BE2C (cell line): ENCODE results near the gene ABHD15.

Experiments
- DNase-seq: peaks from one replicate; pipeline ENCODE4 v3.0.0-alpha.2; 2020
- H3K27me3 ChIP-seq: fragments of 250-450 bp; sonication (Bioruptor Pico); 2 replicates; pipeline ENCODE4 v1.5.1; 2020; ENCODE audit warnings: mild to moderate bottlenecking
- H3K36me3 ChIP-seq: fragments of 250-450 bp; sonication (Bioruptor Pico); 2 replicates; pipeline ENCODE4 v1.5.1; 2020; ENCODE audit warnings: mild to moderate bottlenecking
- H3K4me1 ChIP-seq: fragments of 250-450 bp; sonication (Bioruptor Pico); 2 replicates; pipeline ENCODE4 v1.5.1; 2020
- H3K4me3 ChIP-seq: 2 replicates; pipeline ENCODE4 v1.5.1; 2011; ENCODE audit warnings: low read depth, low read length
- H3K9me3 ChIP-seq: fragments of 250-450 bp; sonication (Bioruptor Pico); 2 replicates; pipeline ENCODE4 v1.5.1; 2020
- TF ChIP-seq, protein P1 (sequence below): IDR thresholded peaks from 2 replicates; pipeline ENCODE4 v1.5.1; 2012; ENCODE audit warnings: mild to moderate bottlenecking, low read depth, low read length

ABHD15 gene

DNA sequence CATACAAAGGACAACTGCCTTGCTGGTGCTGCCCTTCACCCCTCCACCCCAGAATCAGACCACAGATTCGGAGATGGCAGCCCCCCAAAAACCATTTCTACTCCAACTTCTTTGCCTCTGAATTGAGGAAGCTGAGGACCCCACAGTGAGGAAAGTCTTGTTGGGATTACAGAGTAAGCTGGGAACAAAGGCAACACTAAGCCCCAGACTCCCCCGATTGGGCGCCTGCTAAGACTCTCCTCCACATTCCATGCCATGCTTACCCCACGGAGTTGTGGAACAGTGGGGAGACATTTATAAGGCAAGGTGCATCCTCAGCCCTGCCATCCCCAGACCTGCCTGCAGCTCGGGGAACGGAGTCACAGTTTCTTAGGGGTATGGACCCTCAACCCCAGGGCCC lies 20.8 kb upstream of the ABHD15 start:
- DNase-seq = no peak
- Histone ChIP-seq H3K27me3 (no peaks in the 10 kb centered on the region), H3K4me3 (peak overlapping the region; percentile 66; the same call in 1 of the 2 replicates), H3K9me3 (no peaks in the 10 kb centered on the region), H3K36me3 (peaks cover 3% of the 10 kb centered on the region; the same call in 1 of the 2 replicates), H3K4me1 (peaks cover 12% of the 10 kb centered on the region)
- TF ChIP-seq, protein P1, sequence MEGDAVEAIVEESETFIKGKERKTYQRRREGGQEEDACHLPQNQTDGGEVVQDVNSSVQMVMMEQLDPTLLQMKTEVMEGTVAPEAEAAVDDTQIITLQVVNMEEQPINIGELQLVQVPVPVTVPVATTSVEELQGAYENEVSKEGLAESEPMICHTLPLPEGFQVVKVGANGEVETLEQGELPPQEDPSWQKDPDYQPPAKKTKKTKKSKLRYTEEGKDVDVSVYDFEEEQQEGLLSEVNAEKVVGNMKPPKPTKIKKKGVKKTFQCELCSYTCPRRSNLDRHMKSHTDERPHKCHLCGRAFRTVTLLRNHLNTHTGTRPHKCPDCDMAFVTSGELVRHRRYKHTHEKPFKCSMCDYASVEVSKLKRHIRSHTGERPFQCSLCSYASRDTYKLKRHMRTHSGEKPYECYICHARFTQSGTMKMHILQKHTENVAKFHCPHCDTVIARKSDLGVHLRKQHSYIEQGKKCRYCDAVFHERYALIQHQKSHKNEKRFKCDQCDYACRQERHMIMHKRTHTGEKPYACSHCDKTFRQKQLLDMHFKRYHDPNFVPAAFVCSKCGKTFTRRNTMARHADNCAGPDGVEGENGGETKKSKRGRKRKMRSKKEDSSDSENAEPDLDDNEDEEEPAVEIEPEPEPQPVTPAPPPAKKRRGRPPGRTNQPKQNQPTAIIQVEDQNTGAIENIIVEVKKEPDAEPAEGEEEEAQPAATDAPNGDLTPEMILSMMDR = no peak

DNA sequence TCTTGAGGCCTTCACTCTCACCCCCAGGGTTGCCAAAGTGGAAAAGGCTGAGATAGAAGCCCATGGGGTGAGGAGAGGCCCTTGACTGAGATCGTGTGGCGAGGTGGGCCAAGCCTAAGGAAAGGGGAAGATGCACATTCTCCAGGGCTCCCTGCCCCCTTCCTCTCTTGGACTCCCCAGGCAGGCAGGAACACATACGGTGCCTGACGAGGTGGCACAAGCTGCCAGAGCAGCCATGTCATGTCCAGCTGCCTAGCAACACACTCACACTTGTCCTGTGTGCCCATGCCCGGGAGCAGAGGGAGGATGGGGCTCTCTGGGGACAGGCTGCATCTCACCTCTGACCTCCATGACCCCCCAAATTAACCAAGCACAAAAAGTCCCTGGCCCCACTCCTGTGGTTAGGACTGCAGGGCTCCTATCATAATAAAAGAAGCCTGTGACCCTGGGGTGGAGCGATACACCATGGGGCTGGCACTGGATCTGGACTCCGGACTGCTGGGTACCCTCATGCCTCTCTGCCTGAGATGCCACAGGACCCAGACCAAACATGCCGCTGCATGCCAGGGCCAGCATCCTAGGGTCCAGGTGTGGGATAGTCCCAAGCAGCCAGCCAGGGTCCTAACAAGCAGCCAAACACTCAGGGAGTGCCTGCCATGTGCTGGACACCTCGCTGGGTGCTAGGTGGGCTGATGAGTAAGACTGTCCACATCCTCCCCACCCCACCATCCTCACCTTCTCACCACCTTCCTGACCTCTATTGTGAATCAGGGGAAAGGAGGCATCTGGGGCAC lies 20.0 kb upstream of the ABHD15 start:
- no peaks in the 10 kb centered on the region for H3K9me3 ChIP-seq
- H3K36me3 ChIP-seq = peaks cover 3% of the 10 kb centered on the region; the same call in 1 of the 2 replicates
- DNase-seq = no peak
- no peaks in the 10 kb centered on the region for H3K27me3 ChIP-seq
- peaks cover 5% of the 10 kb centered on the region for H3K4me1 ChIP-seq
- TF ChIP-seq, protein P1 = no peak
- H3K4me3 ChIP-seq = no peak overlapping the region

DNA sequence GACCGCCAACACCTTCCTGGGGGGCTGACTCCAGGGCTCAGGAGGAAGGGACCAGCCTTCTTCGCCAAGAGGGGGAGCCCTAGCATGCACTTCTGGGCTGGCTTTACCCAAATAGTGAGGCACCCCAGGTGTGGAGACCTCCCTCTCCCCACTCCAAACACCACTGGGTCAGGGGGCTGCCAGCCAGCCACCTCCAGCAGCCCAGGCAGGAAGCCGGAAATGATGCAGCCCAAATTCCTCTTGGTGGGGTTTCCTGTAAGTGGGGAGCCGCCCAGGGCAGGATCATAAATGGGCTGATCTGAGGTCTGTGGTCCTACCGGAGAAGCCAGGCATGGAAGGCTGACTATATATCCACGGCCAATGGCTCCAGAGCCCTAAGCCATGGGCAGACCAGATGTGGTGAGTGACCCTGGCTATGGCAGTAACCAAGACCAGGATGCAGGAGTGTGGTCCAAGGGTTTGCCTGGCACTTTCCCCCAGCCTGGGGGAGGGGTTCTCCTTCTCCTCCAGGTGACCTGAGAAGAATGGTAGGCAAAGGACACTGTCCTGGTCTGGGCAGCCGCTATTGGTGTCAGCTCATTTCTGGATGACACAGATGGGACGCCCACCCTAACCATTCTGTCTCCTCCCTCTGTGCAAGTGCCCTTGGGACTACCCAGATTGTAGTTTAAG lies 18.4 kb upstream of the ABHD15 start:
- no peaks in the 10 kb centered on the region for H3K27me3 ChIP-seq
- no peak overlapping the region for H3K4me3 ChIP-seq
- TF ChIP-seq, protein P1 = 0 out of 2 replicates have a peak, but pooled peaks have one; percentile 16
- H3K4me1 ChIP-seq = peaks cover 4% of the 10 kb centered on the region; the same call in 1 of the 2 replicates
- H3K36me3 ChIP-seq = peaks cover 3% of the 10 kb centered on the region; the same call in 1 of the 2 replicates
- no peak for DNase-seq
- no peaks in the 10 kb centered on the region for H3K9me3 ChIP-seq

DNA sequence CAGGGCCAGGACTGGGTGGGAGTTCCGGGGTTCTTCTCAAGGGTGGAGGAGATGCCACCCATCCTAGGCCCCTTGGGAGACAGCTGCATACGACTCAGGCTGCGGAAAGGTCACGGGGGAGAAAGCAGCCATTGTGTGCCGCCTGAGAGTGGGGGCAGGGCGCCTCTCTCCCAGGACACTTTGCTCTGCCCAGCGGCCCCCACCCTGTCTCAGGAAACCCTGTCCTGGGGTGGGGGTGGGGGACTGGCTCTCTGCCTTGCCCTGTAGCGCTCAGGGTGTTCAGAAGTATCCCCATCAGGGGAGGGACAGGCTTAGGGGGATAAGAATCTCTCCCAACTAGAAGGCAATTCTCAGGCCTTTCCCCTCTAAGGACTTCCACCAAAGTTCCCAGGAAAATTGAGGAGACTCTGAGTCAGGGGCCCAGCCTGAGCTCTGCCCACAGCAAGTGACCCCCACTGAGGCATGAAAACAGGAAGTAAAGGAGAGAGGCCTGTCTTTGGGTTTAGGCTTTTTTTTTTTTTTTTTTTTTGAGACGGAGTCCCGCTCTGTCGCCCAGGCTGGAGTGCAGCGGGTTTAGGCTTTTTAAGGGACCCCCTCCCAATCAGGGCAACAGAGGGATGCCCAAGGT lies 17.7 kb upstream of the ABHD15 start:
- TF ChIP-seq, protein P1 = no peak
- no peak for DNase-seq
- Histone ChIP-seq H3K27me3 (no peaks in the 10 kb centered on the region), H3K36me3 (peaks cover 3% of the 10 kb centered on the region; the same call in 1 of the 2 replicates), H3K4me3 (no peak overlapping the region), H3K4me1 (no peaks in the 10 kb centered on the region), H3K9me3 (no peaks in the 10 kb centered on the region)

DNA sequence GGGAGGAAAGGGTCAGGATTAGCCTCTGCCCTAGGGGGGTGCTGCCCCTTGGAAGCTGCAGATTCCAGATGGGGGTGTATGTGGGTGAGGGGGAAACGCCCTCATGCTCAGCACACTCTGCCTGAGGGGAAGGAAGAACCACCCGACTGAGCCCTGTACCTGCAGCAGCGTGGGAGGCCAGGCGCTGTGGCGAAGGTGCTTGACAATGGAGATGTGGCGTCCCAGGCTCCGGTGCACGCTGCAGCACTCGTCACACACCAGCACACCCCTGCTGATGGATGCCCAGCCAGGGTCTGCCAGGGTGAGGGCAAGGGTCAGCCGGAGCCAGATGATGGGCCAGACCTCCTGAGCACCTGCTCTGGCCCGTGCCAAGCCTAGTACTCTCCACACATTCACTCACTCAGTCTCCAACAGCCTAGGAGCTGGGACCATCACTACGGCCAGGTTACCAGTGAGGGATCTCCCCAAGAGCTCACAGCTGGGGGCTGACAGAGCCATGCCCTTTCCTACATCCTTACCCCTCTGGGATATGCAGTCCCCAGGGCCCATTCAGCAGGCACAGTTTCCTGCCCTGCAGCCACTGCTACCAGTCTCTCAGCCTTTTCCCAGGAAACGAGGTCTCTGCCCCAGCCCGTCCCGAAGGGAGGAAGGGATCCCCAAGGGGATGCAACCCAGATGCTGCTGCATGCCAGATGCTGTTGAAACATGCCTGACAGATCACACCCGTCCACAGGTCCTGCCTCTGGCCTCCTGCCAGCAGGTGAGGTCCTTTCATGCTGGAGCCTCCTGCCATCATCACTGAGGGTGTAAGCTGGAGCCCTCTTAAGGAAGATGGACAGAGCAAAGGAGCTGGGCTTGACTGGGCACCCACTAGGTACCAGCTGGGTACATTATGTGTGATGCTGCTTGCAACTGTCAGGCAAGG lies 16.7 kb upstream of the ABHD15 start:
- no peaks in the 10 kb centered on the region for H3K9me3 ChIP-seq
- H3K4me3 ChIP-seq = no peak overlapping the region
- H3K27me3 ChIP-seq = no peaks in the 10 kb centered on the region
- H3K4me1 ChIP-seq = no peaks in the 10 kb centered on the region
- no peak for DNase-seq
- TF ChIP-seq, protein P1 = no peak
- H3K36me3 ChIP-seq = peaks cover 3% of the 10 kb centered on the region; the same call in 1 of the 2 replicates
